ENCODE results near the gene GPSM3.

Gene GPSM3

DNA sequence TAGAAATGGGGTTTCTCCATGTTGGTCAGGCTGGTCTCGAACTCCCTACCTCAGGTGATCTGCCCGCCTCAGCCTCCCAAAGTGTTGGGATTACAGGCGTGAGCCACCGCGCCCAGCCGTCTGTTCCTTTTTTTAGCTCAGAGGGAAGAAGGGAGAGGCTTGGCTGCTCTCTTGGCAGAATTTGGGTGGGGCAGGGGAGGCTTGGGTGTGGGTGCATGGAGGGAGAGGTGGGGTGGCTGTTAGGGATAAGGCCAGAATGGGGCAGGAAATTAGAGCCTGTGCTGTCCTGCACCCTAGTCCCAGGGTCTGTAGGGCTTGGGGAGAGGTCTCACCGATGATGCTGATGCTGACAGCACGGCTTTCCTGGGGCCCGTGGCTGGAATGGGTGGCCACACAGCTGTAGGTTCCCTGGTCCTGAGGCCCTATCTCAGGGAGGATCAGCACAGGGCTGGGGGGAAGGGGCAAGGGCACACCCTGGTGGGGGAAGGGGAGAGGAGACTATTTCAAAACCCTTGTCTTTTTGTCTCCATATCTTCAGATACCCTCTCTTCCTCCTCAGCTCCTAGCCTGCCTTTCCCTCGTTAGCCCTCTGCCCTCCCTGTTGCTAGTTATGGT is 10.4 kb downstream of the GPSM3 start:
- H3K36me3 ChIP-seq (ENCODE audit: control insufficient read depth in 2 of 2, insufficient read depth in 2 of 2, low read length in 2 of 2): peaks cover 19 to 38% of the 10 kb centered on the region in 2 donors
- H3K27ac ChIP-seq (ENCODE audit: low read depth in 2 of 2, low read length in 2 of 2): no peak overlapping the region
- H3K4me1 ChIP-seq (ENCODE audit: control insufficient read depth in 2 of 2, insufficient read depth in 2 of 2, low read length in 2 of 2): peaks cover 15 to 27% of the 10 kb centered on the region in 2 donors
- no peaks in the 10 kb centered on the region for H3K9me3 ChIP-seq (ENCODE audit: control insufficient read depth in 2 of 2, low read length in 2 of 2)
- no peak overlapping the region for H3K9ac ChIP-seq (ENCODE audit: low read depth in 1 of 2, low read length in 2 of 2)
- H3K27me3 ChIP-seq (ENCODE audit: control insufficient read depth in 2 of 2, insufficient read depth in 2 of 2, low read length in 2 of 2): no peaks in the 10 kb centered on the region
- H3K4me3 ChIP-seq (ENCODE audit: low read length in 2 of 2): no peak overlapping the region

DNA sequence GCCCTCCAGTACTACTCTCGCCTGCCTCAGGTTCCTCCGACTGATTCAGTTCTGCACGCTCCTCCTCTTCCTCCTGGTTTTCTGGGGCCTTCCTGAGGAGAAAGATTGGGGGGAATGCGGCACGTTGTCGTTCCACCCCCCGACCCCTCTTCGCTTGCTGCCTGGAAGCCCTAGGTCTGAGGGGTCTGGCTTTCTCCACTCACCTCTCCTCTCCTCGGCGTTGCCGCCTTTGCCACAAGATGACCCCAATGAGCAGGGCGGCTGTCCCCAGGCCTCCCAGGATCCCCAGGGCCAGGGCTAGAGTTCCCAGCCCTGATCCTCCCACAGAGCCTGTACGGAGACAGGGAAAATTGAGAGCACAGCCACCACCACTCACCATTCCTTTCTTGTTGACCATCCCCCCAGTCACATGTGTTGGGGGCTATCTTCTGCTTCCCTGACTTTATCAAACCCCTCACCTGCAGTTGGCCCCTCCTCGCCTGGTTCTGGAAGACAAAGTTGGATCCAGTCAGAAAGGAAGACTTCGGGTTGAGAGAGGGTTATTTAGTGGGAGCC is 11.2 kb downstream of the GPSM3 start:
- H3K4me1 ChIP-seq (ENCODE audit: control insufficient read depth in 2 of 2, insufficient read depth in 2 of 2, low read length in 2 of 2): peaks cover 19 to 35% of the 10 kb centered on the region in 2 donors
- no peak overlapping the region for H3K27ac ChIP-seq (ENCODE audit: low read depth in 2 of 2, low read length in 2 of 2)
- peaks cover 15 to 30% of the 10 kb centered on the region in 2 donors for H3K36me3 ChIP-seq (ENCODE audit: control insufficient read depth in 2 of 2, insufficient read depth in 2 of 2, low read length in 2 of 2)
- no peak overlapping the region for H3K4me3 ChIP-seq (ENCODE audit: low read length in 2 of 2)
- no peaks in the 10 kb centered on the region for H3K27me3 ChIP-seq (ENCODE audit: control insufficient read depth in 2 of 2, insufficient read depth in 2 of 2, low read length in 2 of 2)
- H3K9me3 ChIP-seq (ENCODE audit: control insufficient read depth in 2 of 2, low read length in 2 of 2): no peaks in the 10 kb centered on the region
- no peak overlapping the region for H3K9ac ChIP-seq (ENCODE audit: low read depth in 1 of 2, low read length in 2 of 2)

GRCh38 chr6:32179766-32180405 is 12.6 kb downstream of the GPSM3 start:
- peaks cover 15 to 30% of the 10 kb centered on the region in 2 donors for H3K36me3 ChIP-seq (ENCODE audit: control insufficient read depth in 2 of 2, insufficient read depth in 2 of 2, low read length in 2 of 2)
- H3K27ac ChIP-seq (ENCODE audit: low read depth in 2 of 2, low read length in 2 of 2): no peak overlapping the region
- H3K4me3 ChIP-seq (ENCODE audit: low read length in 2 of 2): peak overlapping the region in 1 of 2 donors; percentile 91
- H3K9me3 ChIP-seq (ENCODE audit: control insufficient read depth in 2 of 2, low read length in 2 of 2): no peaks in the 10 kb centered on the region
- H3K27me3 ChIP-seq (ENCODE audit: control insufficient read depth in 2 of 2, insufficient read depth in 2 of 2, low read length in 2 of 2): no peaks in the 10 kb centered on the region
- no peak overlapping the region for H3K9ac ChIP-seq (ENCODE audit: low read depth in 1 of 2, low read length in 2 of 2)
- peaks cover 28 to 45% of the 10 kb centered on the region in 2 donors for H3K4me1 ChIP-seq (ENCODE audit: control insufficient read depth in 2 of 2, insufficient read depth in 2 of 2, low read length in 2 of 2)

DNA sequence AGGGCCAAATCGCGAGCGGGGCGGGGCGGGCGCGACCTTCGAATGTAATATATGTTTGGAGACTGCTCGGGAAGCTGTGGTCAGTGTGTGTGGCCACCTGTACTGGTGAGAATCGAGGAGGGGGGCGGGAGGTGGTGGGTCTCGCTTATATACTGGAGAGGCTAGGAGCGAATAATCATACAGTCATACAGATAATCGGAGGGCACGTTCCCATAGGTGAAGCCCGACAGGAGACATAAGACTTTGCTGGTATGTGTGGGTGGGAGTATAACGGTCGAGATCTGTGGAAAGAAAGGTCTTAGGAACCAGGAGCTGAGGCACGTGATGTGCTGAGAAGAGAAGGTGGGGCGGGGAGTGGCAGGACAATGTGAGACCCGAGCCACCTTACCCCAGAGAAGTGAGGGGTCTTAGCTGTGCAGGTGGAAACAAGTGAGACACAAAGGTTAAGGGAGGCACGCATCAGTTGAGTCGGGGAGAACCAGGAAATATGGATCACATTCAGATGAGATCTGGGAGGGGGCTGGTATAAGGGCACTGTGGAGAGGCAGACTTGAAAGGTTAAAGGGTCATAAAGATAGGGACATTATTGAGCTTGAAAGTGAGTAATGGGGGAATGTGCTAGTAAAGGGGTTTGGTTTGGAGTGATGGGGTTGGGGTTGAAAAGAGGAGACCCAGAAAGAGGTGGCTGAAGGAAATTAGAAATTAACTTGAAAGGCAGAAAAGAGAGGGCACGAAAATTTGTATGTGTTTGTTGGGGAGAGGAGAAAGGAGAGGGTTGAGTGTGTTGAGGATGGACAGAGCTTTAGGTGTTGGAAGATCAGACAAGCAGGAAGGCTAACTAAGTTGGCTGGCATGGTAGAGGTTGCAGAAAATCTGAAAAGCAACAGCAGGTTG is 13.6 kb downstream of the GPSM3 start:
- no peaks in the 10 kb centered on the region for H3K9me3 ChIP-seq (ENCODE audit: control insufficient read depth in 2 of 2, low read length in 2 of 2)
- H3K36me3 ChIP-seq (ENCODE audit: control insufficient read depth in 2 of 2, insufficient read depth in 2 of 2, low read length in 2 of 2): peaks cover 15 to 25% of the 10 kb centered on the region in 2 donors
- no peaks in the 10 kb centered on the region for H3K27me3 ChIP-seq (ENCODE audit: control insufficient read depth in 2 of 2, insufficient read depth in 2 of 2, low read length in 2 of 2)
- peak overlapping the region; percentile 98 for H3K27ac ChIP-seq (ENCODE audit: low read depth in 2 of 2, low read length in 2 of 2)
- H3K4me3 ChIP-seq (ENCODE audit: low read length in 2 of 2): peak overlapping the region; percentile 91 to 97
- H3K9ac ChIP-seq (ENCODE audit: low read depth in 1 of 2, low read length in 2 of 2): peak overlapping the region; percentile 75 to 93
- peaks cover 32 to 47% of the 10 kb centered on the region in 2 donors for H3K4me1 ChIP-seq (ENCODE audit: control insufficient read depth in 2 of 2, insufficient read depth in 2 of 2, low read length in 2 of 2)

GRCh38 chr6:32177788-32178546 is 14.5 kb downstream of the GPSM3 start, which contains the start of gene RNF5:
Gene RNF5, plus strand, starts transcription at chr6:32178405. Its CDS starts 107 bp downstream, at chr6:32178512.
- Histone ChIP-seq H3K36me3 (ENCODE audit: control insufficient read depth in 2 of 2, insufficient read depth in 2 of 2, low read length in 2 of 2) (peaks cover 8 to 20% of the 10 kb centered on the region in 2 donors), H3K27me3 (ENCODE audit: control insufficient read depth in 2 of 2, insufficient read depth in 2 of 2, low read length in 2 of 2) (no peaks in the 10 kb centered on the region), H3K4me3 (ENCODE audit: low read length in 2 of 2) (peak within 1 kb of the TSS; percentile 91 to 97), H3K9me3 (ENCODE audit: control insufficient read depth in 2 of 2, low read length in 2 of 2) (no peaks in the 10 kb centered on the region), H3K27ac (ENCODE audit: low read depth in 2 of 2, low read length in 2 of 2) (peak within 1 kb of the TSS; percentile 98), H3K4me1 (ENCODE audit: control insufficient read depth in 2 of 2, insufficient read depth in 2 of 2, low read length in 2 of 2) (peaks cover 32 to 47% of the 10 kb centered on the region in 2 donors), H3K9ac (ENCODE audit: low read depth in 1 of 2, low read length in 2 of 2) (peak within 1 kb of the TSS; percentile 75 to 94)

- Histone ChIP-seq H3K36me3 (ENCODE audit: control insufficient read depth in 2 of 2, insufficient read depth in 2 of 2, low read length in 2 of 2) (peaks cover 6 to 13% of the 10 kb centered on the region in 2 donors), H3K9ac (ENCODE audit: low read depth in 1 of 2, low read length in 2 of 2) (peak overlapping the region; percentile 75 to 94), H3K27me3 (ENCODE audit: control insufficient read depth in 2 of 2, insufficient read depth in 2 of 2, low read length in 2 of 2) (no peaks in the 10 kb centered on the region), H3K27ac (ENCODE audit: low read depth in 2 of 2, low read length in 2 of 2) (peak overlapping the region; percentile 98), H3K9me3 (ENCODE audit: control insufficient read depth in 2 of 2, low read length in 2 of 2) (no peaks in the 10 kb centered on the region), H3K4me1 (ENCODE audit: control insufficient read depth in 2 of 2, insufficient read depth in 2 of 2, low read length in 2 of 2) (peaks cover 32 to 47% of the 10 kb centered on the region in 2 donors), H3K4me3 (ENCODE audit: low read length in 2 of 2) (peak overlapping the region; percentile 91 to 97)
Measured at GRCh38 chr6:32177183-32177787, 15.2 kb downstream of the GPSM3 start.

GRCh38 chr6:32176476-32177182 is 15.8 kb downstream of the GPSM3 start:
- Histone ChIP-seq H3K4me3 (ENCODE audit: low read length in 2 of 2) (peak overlapping the region; percentile 91 to 97), H3K4me1 (ENCODE audit: control insufficient read depth in 2 of 2, insufficient read depth in 2 of 2, low read length in 2 of 2) (peaks cover 32 to 47% of the 10 kb centered on the region in 2 donors)

GRCh38 chr6:32175711-32176475 is 16.6 kb downstream of the GPSM3 start, which contains the start of gene AGPAT1:
Gene AGPAT1, minus strand, starts transcription at chr6:32176084. Its CDS starts 4,588 bp downstream, at chr6:32171496.
- H3K9me3 ChIP-seq (ENCODE audit: control insufficient read depth in 2 of 2, low read length in 2 of 2): no peaks in the 10 kb centered on the region
- peak within 1 kb of the TSS; percentile 98 for H3K27ac ChIP-seq (ENCODE audit: low read depth in 2 of 2, low read length in 2 of 2)
- H3K9ac ChIP-seq (ENCODE audit: low read depth in 1 of 2, low read length in 2 of 2): peak within 1 kb of the TSS; percentile 89 to 94
- H3K4me3 ChIP-seq (ENCODE audit: low read length in 2 of 2): peak within 1 kb of the TSS; percentile 91 to 97
- peaks cover 0 to 12% of the 10 kb centered on the region in 2 donors for H3K36me3 ChIP-seq (ENCODE audit: control insufficient read depth in 2 of 2, insufficient read depth in 2 of 2, low read length in 2 of 2)
- H3K27me3 ChIP-seq (ENCODE audit: control insufficient read depth in 2 of 2, insufficient read depth in 2 of 2, low read length in 2 of 2): no peaks in the 10 kb centered on the region
- H3K4me1 ChIP-seq (ENCODE audit: control insufficient read depth in 2 of 2, insufficient read depth in 2 of 2, low read length in 2 of 2): peaks cover 32 to 40% of the 10 kb centered on the region in 2 donors

More at GRCh38 chr6:32176476-32177182, 15.8 kb downstream of the GPSM3 start:
- peak overlapping the region; percentile 98 for H3K27ac ChIP-seq (ENCODE audit: low read depth in 2 of 2, low read length in 2 of 2)
- H3K27me3 ChIP-seq (ENCODE audit: control insufficient read depth in 2 of 2, insufficient read depth in 2 of 2, low read length in 2 of 2): no peaks in the 10 kb centered on the region
- H3K9ac ChIP-seq (ENCODE audit: low read depth in 1 of 2, low read length in 2 of 2): peak overlapping the region; percentile 75 to 94
- no peaks in the 10 kb centered on the region for H3K9me3 ChIP-seq (ENCODE audit: control insufficient read depth in 2 of 2, low read length in 2 of 2)
- peaks cover 6 to 12% of the 10 kb centered on the region in 2 donors for H3K36me3 ChIP-seq (ENCODE audit: control insufficient read depth in 2 of 2, insufficient read depth in 2 of 2, low read length in 2 of 2)
